IMR-90 (cell line): Measurements from ENCODE around the gene HIVEP1. TPM values are rescaled to one million over a fixed set of nuclear protein-coding genes. Genes with fewer than 3 reads are reported as not detected.
A peak's percentile ranks its signal among the peaks of the same experiment; 100 is the strongest.

Source experiments
- ATAC-seq: fragments of 200-7000 bp; cut with Tn5 transposase; 2 replicates; pipeline ENCODE4 v1.9.1; 2020; ENCODE audit warnings: low read depth, mild to moderate bottlenecking, moderate library complexity
- BruUV-seq: library from RNA; stranded (reverse); fragments of 400-500 nt; replicated peaks from 2 replicates; lab custom pipeline; 2021; lab: Mats Ljungman, UMichigan
- CTCF ChIA-PET: fragments of 300-600 bp; formaldehyde crosslinking; extraction: SDS; loops from one replicate; lab custom pipeline; 2021; ENCODE audit warnings: antibody characterized with exemption; lab: Yijun Ruan, JAX
- POLR2A ChIA-PET: fragments of 300-600 bp; sonication (Branson Sonifier 250); formaldehyde crosslinking; loops from one replicate; lab custom pipeline; 2022; ENCODE audit warnings: antibody characterized with exemption; ENCODE audit not compliant: unreplicated experiment; lab: Charles Lee
- DNase-seq: peaks from one replicate; pipeline ENCODE4 v3.0.0; 2013
- H2AFZ ChIP-seq: replicated peaks from 2 replicates; pipeline ENCODE3; 2013; ENCODE audit warnings: low read length, mild to moderate bottlenecking; ENCODE audit not compliant: poor library complexity
- H2AK5ac ChIP-seq: 2 replicates; pipeline ENCODE4 v1.6.1; 2013; ENCODE audit warnings: low read depth, low read length, inconsistent platforms
- H2AK9ac ChIP-seq: replicated peaks from 2 replicates; pipeline ENCODE3; 2013; ENCODE audit warnings: mild to moderate bottlenecking, low read depth, low read length, moderate library complexity; ENCODE audit not compliant: poor library complexity
- H2BK120ac ChIP-seq: 2 replicates; pipeline ENCODE4 v1.6.1; 2013; ENCODE audit warnings: low read depth, low read length, inconsistent platforms
- H2BK15ac ChIP-seq: 3 replicates; pipeline ENCODE4 v1.6.1; 2013; ENCODE audit warnings: low read depth, low read length, inconsistent platforms
- H2BK20ac ChIP-seq: 2 replicates; pipeline ENCODE4 v1.6.1; 2013; ENCODE audit warnings: low read depth, mild to moderate bottlenecking, inconsistent platforms, low read length, moderate library complexity
- H2BK5ac ChIP-seq: 2 replicates; pipeline ENCODE4 v1.6.1; 2013; ENCODE audit warnings: mild to moderate bottlenecking, low read depth, low read length, inconsistent platforms; ENCODE audit not compliant: poor library complexity, severe bottlenecking
- H3K14ac ChIP-seq: replicated peaks from 2 replicates; pipeline ENCODE4 v1.6.1; 2013; ENCODE audit warnings: low read depth, low read length, inconsistent platforms
- H3K18ac ChIP-seq: 2 replicates; pipeline ENCODE4 v1.6.1; 2013; ENCODE audit warnings: low read depth, low read length, control low read depth
- H3K23ac ChIP-seq: 2 replicates; pipeline ENCODE4 v1.6.1; 2013; ENCODE audit warnings: low read depth, low read length, inconsistent platforms
- H3K27ac ChIP-seq: 2 replicates; pipeline ENCODE4 v1.5.1; 2013; ENCODE audit warnings: mild to moderate bottlenecking, control low read depth, low read length; ENCODE audit not compliant: insufficient read depth
- H3K27me3 ChIP-seq: 2 replicates; pipeline ENCODE4 v1.6.1; 2013; ENCODE audit warnings: low read length; ENCODE audit not compliant: control insufficient read depth, insufficient read depth
- H3K36me3 ChIP-seq: 2 replicates; pipeline ENCODE4 v1.6.1; 2013; ENCODE audit warnings: low read length, mixed read lengths; ENCODE audit not compliant: control insufficient read depth, insufficient read depth
- H3K4ac ChIP-seq: 2 replicates; pipeline ENCODE4 v1.6.1; 2013; ENCODE audit warnings: low read depth, low read length, inconsistent platforms
- H3K4me1 ChIP-seq: 2 replicates; pipeline ENCODE4 v1.6.1; 2013; ENCODE audit warnings: low read length, mixed read lengths; ENCODE audit not compliant: control insufficient read depth, insufficient read depth
- H3K4me2 ChIP-seq: 2 replicates; pipeline ENCODE4 v1.6.1; 2013; ENCODE audit warnings: low read depth, mild to moderate bottlenecking, control low read depth, low read length, moderate library complexity
- H3K4me3 ChIP-seq: 2 replicates; pipeline ENCODE4 v1.5.1; 2013; ENCODE audit warnings: low read depth, mild to moderate bottlenecking, control low read depth, low read length, moderate library complexity; ENCODE audit not compliant: insufficient read depth
- H3K56ac ChIP-seq: 2 replicates; pipeline ENCODE4 v1.6.1; 2013; ENCODE audit warnings: low read length, inconsistent platforms; ENCODE audit not compliant: insufficient read depth; ENCODE audit errors: extremely low read depth
- H3K79me1 ChIP-seq, 2 experiments: 2 replicates each; pipeline ENCODE4 v1.6.1; 2013; ENCODE audit warnings: low read length in 2 of 2, inconsistent platforms in 1 of 2, low read depth in 1 of 2
- H3K9ac ChIP-seq: 2 replicates; pipeline ENCODE4 v1.6.1; 2013; ENCODE audit warnings: low read depth, low read length, control low read depth
- H3K9me1 ChIP-seq: 2 replicates; pipeline ENCODE4 v1.6.1; 2013; ENCODE audit warnings: low read length, inconsistent platforms; ENCODE audit not compliant: insufficient read depth
- H3K9me3 ChIP-seq: 2 replicates; pipeline ENCODE4 v1.6.1; 2013; ENCODE audit warnings: low read length; ENCODE audit not compliant: control insufficient read depth, insufficient read depth
- H4K20me1 ChIP-seq: 2 replicates; pipeline ENCODE4 v1.6.1; 2013; ENCODE audit warnings: low read length, inconsistent platforms; ENCODE audit not compliant: insufficient read depth
- H4K5ac ChIP-seq: 2 replicates; pipeline ENCODE4 v1.6.1; 2013; ENCODE audit warnings: mild to moderate bottlenecking, low read depth, low read length, control low read depth
- H4K8ac ChIP-seq, 2 experiments: 2 replicates each; pipeline ENCODE4 v1.6.1; 2013; ENCODE audit warnings: low read depth in 2 of 2, low read length in 2 of 2, control low read depth in 1 of 2, inconsistent platforms in 1 of 2
- H4K91ac ChIP-seq: 2 replicates; pipeline ENCODE4 v1.6.1; 2013; ENCODE audit warnings: low read depth, low read length, inconsistent platforms; ENCODE audit not compliant: insufficient read depth
- BHLHE40 ChIP-seq: fragments of 150-350 bp; IDR thresholded peaks from 2 replicates; pipeline ENCODE4 v1.6.1; 2016; ENCODE audit warnings: mild to moderate bottlenecking, low read depth, low read length
- CEBPB ChIP-seq: IDR thresholded peaks from 2 replicates; pipeline ENCODE4 v1.6.1; 2012; ENCODE audit warnings: low read depth, low read length, improper control_type of control experiment
- CHD1 ChIP-seq: IDR thresholded peaks from 2 replicates; pipeline ENCODE4 v1.6.1; 2012; ENCODE audit warnings: low read depth, low read length, improper control_type of control experiment
- ELK1 ChIP-seq: fragments of 150-350 bp; IDR thresholded peaks from 2 replicates; pipeline ENCODE4 v1.6.1; 2016; ENCODE audit warnings: low read depth, mild to moderate bottlenecking, low read length, moderate library complexity, borderline replicate concordance
- MAZ ChIP-seq: IDR thresholded peaks from 2 replicates; pipeline ENCODE4 v1.6.1; 2012; ENCODE audit warnings: low read depth, mild to moderate bottlenecking, low read length, improper control_type of control experiment, moderate library complexity, borderline replicate concordance
- RFX5 ChIP-seq: IDR thresholded peaks from 2 replicates; pipeline ENCODE4 v1.8.0; 2012; ENCODE audit warnings: low read depth, mild to moderate bottlenecking, low read length, moderate library complexity
- SMC3 ChIP-seq: fragments of 150-350 bp; IDR thresholded peaks from 2 replicates; pipeline ENCODE4 v1.6.1; 2016; ENCODE audit warnings: low read depth, mild to moderate bottlenecking, antibody characterized with exemption, low read length, moderate library complexity
- WGBS, 2 experiments: methylation state at CpG; one replicate each; pipeline versions ENCODE4 v1.1.5 to v1.1.7; 2013; ENCODE audit warnings: missing lambda C conversion rate in 2 of 2; ENCODE audit not compliant: insufficient read length in 1 of 2; ENCODE audit errors: extremely low coverage in 2 of 2; 5-methylcytosine and 5-hydroxymethylcytosine counted together
- dilution Hi-C: fragments of 300-500 bp; cut with HindIII; formaldehyde crosslinking; loops from one replicate; pipeline ENCODE4 v1.14.3; 2018; ENCODE audit warnings: low sequenced_read_pairs; ENCODE audit not compliant: unreplicated experiment
- in situ Hi-C: fragments of 300-500 bp; cut with MboI; formaldehyde crosslinking; loops from 3 replicates; pipeline ENCODE4 v1.14.3; 2019; ENCODE audit warnings: low sequenced_read_pairs, inconsistent platforms, mixed read lengths
- intact Hi-C: fragments of 100-400 bp; cut with micrococcal nuclease; formaldehyde crosslinking; loops from 2 replicates; pipeline ENCODE4 v1.10.0; 2022
- polyA plus RNA-seq, 3 experiments: library from polyadenylated mRNA; depleted of rRNA; stranded (reverse); fragments of >200 nt; gene quantifications; 2 replicates each; pipeline ENCODE4 v1.2.3, GENCODE V29; 2012; ENCODE audit warnings: low replicate concordance in 1 of 3
- total RNA-seq: library from RNA; depleted of rRNA; stranded (reverse); fragments of >200 nt; gene quantifications from 2 replicates; pipeline ENCODE4 v1.2.3, GENCODE V29; 2012
- TF ChIP-seq, protein P1 (sequence below): fragments of 150-350 bp; IDR thresholded peaks from 2 replicates; pipeline ENCODE4 v1.6.1; 2017; ENCODE audit warnings: mild to moderate bottlenecking, antibody characterized with exemption, low read length, low read depth

Gene HIVEP1
- total and polyA plus RNA-seq, 2 of the 4 experiments (the other 2 are of a cell fraction), result 13.0 to 17.2 TPM

DNA sequence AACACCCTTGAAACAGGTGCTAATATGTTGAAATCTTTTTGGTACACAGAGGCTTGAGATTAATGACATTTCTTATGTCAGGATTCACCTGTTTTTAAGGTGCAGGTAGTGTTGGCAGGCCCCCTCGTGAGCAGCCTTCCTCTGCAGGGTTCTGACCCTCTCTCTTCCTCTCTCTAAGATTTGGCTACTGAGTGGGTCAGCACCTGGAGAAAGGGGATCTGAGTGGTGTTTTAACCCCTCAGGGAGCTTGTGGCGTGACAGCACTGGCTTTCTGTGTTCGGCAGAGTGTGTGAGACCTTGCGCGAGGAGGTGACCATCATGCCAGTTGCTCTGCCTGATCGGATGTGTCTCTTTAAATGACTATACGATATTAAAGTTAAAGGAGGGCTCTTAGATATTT is 37.1 kb downstream of the HIVEP1 start:
- no peak overlapping the region for H4K5ac ChIP-seq
- 0 out of 2 replicates have a peak, but pooled peaks cover 3% of the 10 kb centered on the region for H4K20me1 ChIP-seq
- in situ Hi-C loops, result no loop called here

More for the DNA sequence above, 37.1 kb downstream of the HIVEP1 start:
- peaks cover 12% of the 10 kb centered on the region for H3K4me1 ChIP-seq
- H3K18ac ChIP-seq, result no peak overlapping the region
- H3K56ac ChIP-seq, result no peak overlapping the region
- H2AK9ac ChIP-seq, result no peak overlapping the region
- ChIA-PET POLR2A (no interaction called here), CTCF (no interaction called here)
- 0 out of 2 replicates have a peak overlapping the region, but pooled peaks have one; percentile 16 for H2BK120ac ChIP-seq
- ATAC-seq, result no peak
- H4K91ac ChIP-seq, result peak overlapping the region; percentile 17; the same call in 1 of the 2 replicates
- intact Hi-C loops, result no loop called here
- H3K4ac ChIP-seq, result 0 out of 2 replicates have a peak overlapping the region, but pooled peaks have one; percentile 13
- H2AFZ ChIP-seq, result no peak overlapping the region
- H3K23ac ChIP-seq, result peak overlapping the region; percentile 67; the same call in 1 of the 2 replicates
- H2BK15ac ChIP-seq, result no peak overlapping the region; the same call in 2 of the 3 replicates
- no peak for DNase-seq
- TF ChIP-seq RFX5 (no peak), ELK1 (no peak), CHD1 (no peak), MAZ (no peak), SMC3 (no peak), CEBPB (no peak), BHLHE40 (no peak)
- TF ChIP-seq, protein P1, sequence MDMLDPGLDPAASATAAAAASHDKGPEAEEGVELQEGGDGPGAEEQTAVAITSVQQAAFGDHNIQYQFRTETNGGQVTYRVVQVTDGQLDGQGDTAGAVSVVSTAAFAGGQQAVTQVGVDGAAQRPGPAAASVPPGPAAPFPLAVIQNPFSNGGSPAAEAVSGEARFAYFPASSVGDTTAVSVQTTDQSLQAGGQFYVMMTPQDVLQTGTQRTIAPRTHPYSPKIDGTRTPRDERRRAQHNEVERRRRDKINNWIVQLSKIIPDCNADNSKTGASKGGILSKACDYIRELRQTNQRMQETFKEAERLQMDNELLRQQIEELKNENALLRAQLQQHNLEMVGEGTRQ, result no peak
- H3K9me3 ChIP-seq, result no peaks in the 10 kb centered on the region
- H3K14ac ChIP-seq, result peak overlapping the region; percentile 34; the same call in 1 of the 2 replicates
- H3K27me3 ChIP-seq, result no peaks in the 10 kb centered on the region
- H3K36me3 ChIP-seq, result no peaks in the 10 kb centered on the region
- H2BK5ac ChIP-seq, result peak overlapping the region; percentile 20
- dilution Hi-C loops, result no loop called here
- 0 out of 2 replicates have a peak overlapping the region, but pooled peaks have one; percentile 26 for H2AK5ac ChIP-seq
- H3K4me2 ChIP-seq, result no peak overlapping the region
- no peak overlapping the region for H3K9ac ChIP-seq
- no peak overlapping the region for H3K4me3 ChIP-seq
- H2BK20ac ChIP-seq, result no peak overlapping the region
- no peak overlapping the region for H3K27ac ChIP-seq
- no CpG with 5 or more reads among the region's 7 CpGs for whole genome bisulfite sequencing, 2 experiments
- peaks cover 16% of the 10 kb centered on the region for H3K9me1 ChIP-seq
- no peak overlapping the region for H4K8ac ChIP-seq
- H3K79me1 ChIP-seq, result peaks cover 19 to 51% of the 10 kb centered on the region in 2 experiments
- no TSS peak for BruUV-seq
